MCF 10A (cell line): ENCODE results near the gene GPHA2. TPM values are rescaled to one million over a fixed set of nuclear protein-coding genes. Genes with fewer than 3 reads are reported as not detected.

Experiments used
- BruUV-seq: library from RNA; stranded (reverse); fragments of 400-500 nt; replicated peaks from 2 replicates; lab custom pipeline; 2021; lab: Mats Ljungman, UMichigan
- CTCF ChIA-PET: fragments of 300-600 bp; sonication (Branson Sonifier 250); formaldehyde crosslinking; extraction: SDS; loops from one replicate; lab custom pipeline; 2021; ENCODE audit warnings: antibody characterized with exemption, inconsistent platforms; lab: Yijun Ruan, JAX
- POLR2A ChIA-PET: fragments of 300-600, 350-650 bp; sonication (Branson Sonifier 250); formaldehyde crosslinking; extraction: SDS; loops from one replicate; lab custom pipeline; 2020; ENCODE audit warnings: antibody characterized with exemption, inconsistent platforms; lab: Yijun Ruan, JAX
- DNase-seq: peaks from one replicate; pipeline ENCODE4 v3.0.0-alpha.2; 2018; ENCODE audit not compliant: unreplicated experiment
- H3K27ac Mint-ChIP-seq: one replicate; pipeline ENCODE4 v1.8.0; 2022; ENCODE audit warnings: mild to moderate bottlenecking, low read depth, mixed read lengths; ENCODE audit not compliant: unreplicated experiment
- H3K27me3 Mint-ChIP-seq: one replicate; pipeline ENCODE4 v1.8.0; 2022; ENCODE audit warnings: mixed read lengths; ENCODE audit not compliant: insufficient read depth, unreplicated experiment
- H3K36me3 Mint-ChIP-seq: one replicate; pipeline ENCODE4 v1.8.0; 2022; ENCODE audit warnings: mild to moderate bottlenecking, moderate library complexity, mixed read lengths; ENCODE audit not compliant: insufficient read depth, unreplicated experiment
- H3K4me1 Mint-ChIP-seq: one replicate; pipeline ENCODE4 v1.8.0; 2022; ENCODE audit warnings: mixed read lengths; ENCODE audit not compliant: insufficient read depth, unreplicated experiment
- H3K4me3 Mint-ChIP-seq: one replicate; pipeline ENCODE4 v1.8.0; 2022; ENCODE audit warnings: mild to moderate bottlenecking, moderate library complexity, mixed read lengths; ENCODE audit not compliant: unreplicated experiment
- H3K9me3 Mint-ChIP-seq: one replicate; pipeline ENCODE4 v1.8.0; 2022; ENCODE audit warnings: mixed read lengths; ENCODE audit not compliant: unreplicated experiment
- CTCF ChIP-seq: fragments of 200-600 bp; IDR thresholded peaks from one replicate; pipeline ENCODE4 v1.8.0; 2022; ENCODE audit warnings: antibody characterized with exemption, mild to moderate bottlenecking; ENCODE audit not compliant: unreplicated experiment
- intact Hi-C: fragments of 100-400 bp; cut with micrococcal nuclease; formaldehyde crosslinking; loops from 2 replicates; pipeline ENCODE4 v1.14.1; 2022
- total RNA-seq: library from RNA; stranded (reverse); gene quantifications from 2 replicates; pipeline ENCODE4 v1.2.3, GENCODE V29; 2022

The GPHA2 gene
- total RNA-seq, 1 experiment from 2014 or later: not detected

- Mint-ChIP-seq H3K9me3 (no peaks in the 10 kb centered on the region), H3K27me3 (no peaks in the 10 kb centered on the region), H3K27ac (peak within 1 kb of the TSS; percentile 98), H3K36me3 (peaks cover 21% of the 10 kb centered on the region), H3K4me1 (peaks cover 14% of the 10 kb centered on the region), H3K4me3 (peak within 1 kb of the TSS; percentile 98)
- intact Hi-C loops: loop anchor here (2.0 to 5.0 kb wide), 3 partner anchors 43 to 83 kb away; no protein-coding TSS in a partner anchor
- DNase-seq: peak; percentile 95
- POLR2A ChIA-PET: interaction anchor here (0.6 to 2.4 kb wide), 9 partner anchors 8 to 146 kb away, joined by 3 to 10 read pairs (median 3); partner anchors contain the start of genes ARL2, ATG2A and SF1
- TF ChIP-seq CTCF: no peak
- CTCF ChIA-PET: interaction anchor here (0.7 to 2.3 kb wide), 4 partner anchors 12 to 166 kb away, joined by 3 to 8 read pairs (median 4); partner anchors contain the start of genes ARL2 and GPHA2
- no TSS peak for BruUV-seq
Measured at GRCh38 chr11:64923944-64924909, 11.5 kb downstream of the GPHA2 start, which contains the start of gene PPP2R5B. PPP2R5B (plus strand) TSS chr11:64924689; CDS start chr11:64925735, 1,046 bp downstream.

- no TSS peak for BruUV-seq
- peaks cover 15% of the 10 kb centered on the region for H3K36me3 Mint-ChIP-seq
- POLR2A ChIA-PET: interaction anchor here (1.1 kb wide), 1 partner anchor 11 kb away, joined by 3 read pairs; no protein-coding TSS in a partner anchor
- TF ChIP-seq CTCF: no peak
- intact Hi-C loops: loop anchor here (5.0 kb wide), 1 partner anchor 44 kb away; no protein-coding TSS in a partner anchor
- no peak for DNase-seq
- peaks cover 14% of the 10 kb centered on the region for H3K4me1 Mint-ChIP-seq
- no peak overlapping the region for H3K27ac Mint-ChIP-seq
- CTCF ChIA-PET: interaction anchor here (0.6 to 2.3 kb wide), 2 partner anchors 91 to 151 kb away, joined by 5 to 8 read pairs; partner anchors contain the start of gene ARL2
- H3K4me3 Mint-ChIP-seq: no peak overlapping the region
- H3K9me3 Mint-ChIP-seq: no peaks in the 10 kb centered on the region
- H3K27me3 Mint-ChIP-seq: no peaks in the 10 kb centered on the region
Measured at GRCh38 chr11:64923151-64923661, 12.5 kb downstream of the GPHA2 start.

DNA sequence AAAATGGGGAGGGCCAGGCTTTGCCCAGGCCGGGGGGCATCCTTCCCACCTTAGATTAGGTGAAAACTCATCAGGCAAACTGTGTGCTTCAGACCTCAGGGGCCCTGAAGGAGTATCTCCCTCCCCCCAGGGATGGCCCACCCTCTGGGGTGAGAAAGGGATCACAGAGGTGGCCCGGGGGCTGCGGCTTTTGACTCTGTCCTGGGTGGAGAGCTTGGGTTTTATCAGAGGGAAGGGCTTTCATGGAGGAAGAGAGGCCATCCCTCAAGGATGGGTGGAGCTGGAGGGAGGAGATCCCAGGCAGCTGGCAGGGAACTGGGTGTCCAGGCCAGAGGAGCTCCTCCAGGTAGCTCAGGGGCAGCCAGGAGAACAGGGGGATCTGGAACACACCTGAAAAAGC, 14.3 kb downstream of the GPHA2 start:
- peaks cover 14% of the 10 kb centered on the region for H3K4me1 Mint-ChIP-seq
- no TSS peak for BruUV-seq
- H3K4me3 Mint-ChIP-seq: no peak overlapping the region
- H3K27ac Mint-ChIP-seq: peak overlapping the region; percentile 16
- CTCF ChIA-PET: interaction anchor here (0.8 kb wide), 2 partner anchors 93 to 190 kb away, joined by 3 read pairs; partner anchors contain the start of gene ARL2
- H3K27me3 Mint-ChIP-seq: no peaks in the 10 kb centered on the region
- POLR2A ChIA-PET: no interaction called here
- intact Hi-C loops: loop anchor here (5.0 kb wide), 1 partner anchor 46 kb away; no protein-coding TSS in a partner anchor
- DNase-seq: no peak
- H3K9me3 Mint-ChIP-seq: no peaks in the 10 kb centered on the region
- no peak for TF ChIP-seq CTCF
- peaks cover 6% of the 10 kb centered on the region for H3K36me3 Mint-ChIP-seq
